ENCODE data around the gene LYPD1.

The LYPD1 gene

GRCh38 chr2:132670496-132671150 lies 618 bp upstream of the LYPD1 start:
- no peak for TF ChIP-seq REST (IDR thresholded peaks at IDR 0.05; ENCODE audit: insufficient read depth in 1 of 2, low read depth in 2 of 2, low read length in 2 of 2)
- no peak for TF ChIP-seq TAF1 (IDR thresholded peaks at IDR 0.05; ENCODE audit: borderline replicate concordance, insufficient read depth, low read length)
- no peak for TF ChIP-seq POLR2AphosphoS5 (IDR thresholded peaks at IDR 0.05; ENCODE audit: low read depth, low read length)
- no peak for TF ChIP-seq SIN3A (IDR thresholded peaks at IDR 0.05; ENCODE audit: borderline replicate concordance, insufficient read depth, low read length)
- TF ChIP-seq FOXP2 (optimal IDR thresholded peaks at IDR 0.05; ENCODE audit: borderline replicate concordance, extremely low read depth, extremely low read length, insufficient read depth): no peak

- TF ChIP-seq FOXP2 (optimal IDR thresholded peaks at IDR 0.05; ENCODE audit: borderline replicate concordance, extremely low read depth, extremely low read length, insufficient read depth) (no peak), TAF1 (IDR thresholded peaks at IDR 0.05; ENCODE audit: borderline replicate concordance, insufficient read depth, low read length) (no peak), SIN3A (IDR thresholded peaks at IDR 0.05; ENCODE audit: borderline replicate concordance, insufficient read depth, low read length) (no peak), POLR2AphosphoS5 (IDR thresholded peaks at IDR 0.05; ENCODE audit: low read depth, low read length) (no peak), REST (IDR thresholded peaks at IDR 0.05; ENCODE audit: insufficient read depth in 1 of 2, low read depth in 2 of 2, low read length in 2 of 2) (no peak)
These were observed 758 bp downstream of the LYPD1 start for GRCh38 chr2:132668987-132669907.

GRCh38 chr2:132668189-132668823 lies 1.7 kb downstream of the LYPD1 start:
- TF ChIP-seq FOXP2 (optimal IDR thresholded peaks at IDR 0.05; ENCODE audit: borderline replicate concordance, extremely low read depth, extremely low read length, insufficient read depth): no peak
- TF ChIP-seq SIN3A (IDR thresholded peaks at IDR 0.05; ENCODE audit: borderline replicate concordance, insufficient read depth, low read length): no peak
- no peak for TF ChIP-seq POLR2AphosphoS5 (IDR thresholded peaks at IDR 0.05; ENCODE audit: low read depth, low read length)
- no peak for TF ChIP-seq TAF1 (IDR thresholded peaks at IDR 0.05; ENCODE audit: borderline replicate concordance, insufficient read depth, low read length)
- no peak for TF ChIP-seq REST (IDR thresholded peaks at IDR 0.05; ENCODE audit: insufficient read depth in 1 of 2, low read depth in 2 of 2, low read length in 2 of 2)

GRCh38 chr2:132667706-132668105 lies 2.3 kb downstream of the LYPD1 start:
- TF ChIP-seq TAF1 (IDR thresholded peaks at IDR 0.05; ENCODE audit: borderline replicate concordance, insufficient read depth, low read length): no peak
- TF ChIP-seq SIN3A (IDR thresholded peaks at IDR 0.05; ENCODE audit: borderline replicate concordance, insufficient read depth, low read length): no peak
- TF ChIP-seq POLR2AphosphoS5 (IDR thresholded peaks at IDR 0.05; ENCODE audit: low read depth, low read length): no peak
- TF ChIP-seq REST (IDR thresholded peaks at IDR 0.05; ENCODE audit: insufficient read depth in 1 of 2, low read depth in 2 of 2, low read length in 2 of 2): no peak
- no peak for TF ChIP-seq FOXP2 (optimal IDR thresholded peaks at IDR 0.05; ENCODE audit: borderline replicate concordance, extremely low read depth, extremely low read length, insufficient read depth)

All from PFSK-1 (cell line).